HG03432 (cell line): Measurements from ENCODE around the gene NEDD4.
"Not testable (repeated sequence)": the region's sequence is repeated elsewhere in the genome, so short reads cannot be mapped to it uniquely, and the experiment has no call there.

Experiments
- ATAC-seq: cut with Tn5 transposase; IDR thresholded peaks from one replicate; pipeline ENCODE4 v1.9.1; 2021; ENCODE audit warnings: mild to moderate bottlenecking, moderate library complexity; ENCODE audit not compliant: unreplicated experiment

NEDD4 gene

GRCh38 chr15:55897560-55898336, 95.7 kb downstream of the NEDD4 start:
- no peak for ATAC-seq

GRCh38 chr15:55894399-55894965, 98.9 kb downstream of the NEDD4 start:
- ATAC-seq, result peak; percentile 51

DNA sequence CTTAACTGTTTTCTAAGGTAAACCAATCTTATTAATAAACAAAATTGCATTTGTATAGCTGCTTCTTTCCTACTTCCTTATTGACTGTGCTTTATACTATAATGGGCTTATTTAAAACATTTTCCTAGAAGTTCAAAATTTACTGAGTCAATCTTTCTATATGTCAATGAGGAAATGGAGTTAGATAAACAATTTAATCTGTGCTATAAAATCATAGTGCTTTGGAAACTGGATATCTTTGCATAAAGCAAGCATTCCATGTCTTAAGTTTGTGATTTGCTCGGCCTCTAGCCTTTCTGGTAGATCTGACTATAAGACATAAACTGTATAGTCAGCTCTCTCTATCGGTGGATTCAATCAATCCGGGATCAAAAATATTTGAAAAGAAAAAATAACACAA, 99.6 kb downstream of the NEDD4 start:
- no peak for ATAC-seq

DNA sequence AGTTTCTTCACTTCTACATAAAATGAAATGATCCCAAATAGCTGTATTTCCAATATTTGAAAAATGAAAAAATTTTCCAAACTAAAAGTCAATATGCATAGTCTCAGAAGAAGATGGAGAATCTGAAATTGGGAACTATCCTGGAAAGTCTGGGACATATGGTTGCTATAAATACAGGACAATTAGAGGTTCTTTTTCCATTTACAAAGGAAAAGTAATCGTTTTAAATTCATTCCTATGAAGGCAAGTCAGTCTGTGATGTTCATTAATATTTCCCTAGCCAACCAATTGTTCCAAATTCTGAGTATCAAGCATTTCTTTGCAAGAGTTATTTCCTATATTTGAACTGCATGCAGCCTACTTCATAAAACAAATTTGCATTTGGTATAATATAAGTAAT, 102.2 kb downstream of the NEDD4 start:
- ATAC-seq, result no peak

DNA sequence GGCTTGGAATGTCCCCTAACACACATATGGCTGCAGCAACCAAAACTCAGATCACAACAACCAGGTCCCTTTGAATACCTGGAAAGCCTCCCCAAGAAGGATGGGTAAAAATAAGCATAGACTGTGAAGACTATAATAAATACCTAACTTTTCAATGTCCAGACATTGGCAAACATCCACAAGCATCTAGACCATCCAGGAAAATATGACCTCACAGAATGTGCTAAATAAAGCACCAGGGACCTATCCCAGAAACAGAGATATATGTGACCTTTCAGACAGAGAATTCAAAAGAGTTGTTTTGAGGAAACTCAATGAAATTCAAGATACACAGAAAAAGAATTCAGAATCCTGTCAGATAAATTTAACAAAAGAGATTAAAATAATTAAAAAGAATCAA, 109.2 kb downstream of the NEDD4 start:
- ATAC-seq, result no peak

DNA sequence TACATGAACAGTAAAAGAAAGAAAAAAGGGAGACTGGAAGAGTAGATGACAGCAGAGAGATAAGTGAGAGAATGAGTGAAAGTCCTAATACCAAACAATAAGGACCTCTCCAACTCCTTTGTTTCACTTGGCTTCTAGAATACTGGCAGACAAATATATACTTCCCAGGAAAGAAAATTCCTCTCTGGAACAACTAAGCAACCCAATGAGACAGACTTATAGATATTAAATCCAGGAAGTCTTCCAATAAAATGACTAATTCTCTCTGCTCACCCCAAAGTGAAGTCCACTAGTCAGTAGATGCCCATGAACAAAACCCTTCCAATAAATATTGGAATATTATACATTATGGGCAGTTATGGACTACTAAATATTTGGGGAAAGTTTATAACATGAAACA, 114.2 kb downstream of the NEDD4 start:
- no peak for ATAC-seq

- ATAC-seq, result no peak
These were observed 120.2 kb downstream of the NEDD4 start for GRCh38 chr15:55873024-55873720.

DNA sequence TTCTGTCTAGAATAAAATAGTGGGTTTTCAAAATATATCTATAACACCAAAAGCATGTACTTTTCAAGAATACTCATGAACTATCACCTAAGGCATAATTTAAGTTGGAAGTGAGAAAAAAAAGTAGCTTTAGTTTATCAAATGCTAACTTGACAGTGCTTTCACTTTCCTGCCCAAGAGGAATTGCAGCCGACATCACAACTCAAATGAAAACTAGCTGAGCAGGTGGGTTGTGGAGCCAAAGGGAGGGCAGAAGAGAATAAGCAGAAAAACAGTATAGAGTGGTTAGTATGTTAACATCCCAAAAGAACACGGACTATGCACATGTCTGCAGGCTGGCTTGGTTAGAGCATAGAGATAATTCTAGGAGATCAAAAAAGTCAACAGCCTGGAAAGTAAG, 120.9 kb downstream of the NEDD4 start:
- no peak for ATAC-seq

GRCh38 chr15:55869660-55870059, 123.8 kb downstream of the NEDD4 start:
- ATAC-seq, result no peak

DNA sequence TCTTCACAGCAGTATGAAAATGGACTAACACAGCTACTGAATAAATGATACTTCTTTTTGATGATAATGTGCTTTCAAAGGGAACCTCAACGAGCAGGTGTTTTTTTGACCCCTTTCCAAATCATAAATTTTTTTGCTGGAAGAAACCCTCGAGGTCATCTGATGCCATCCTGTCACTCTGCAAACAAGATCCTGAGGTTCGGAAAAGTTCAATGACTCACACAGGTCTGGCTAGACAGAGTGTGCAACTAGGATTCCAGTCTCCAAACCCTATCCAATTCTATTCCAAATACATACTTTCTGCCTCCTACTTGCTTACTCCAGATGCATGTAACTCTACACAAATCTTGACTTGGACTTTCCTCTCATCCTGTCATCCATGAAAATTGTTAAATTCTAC, 124.7 kb downstream of the NEDD4 start:
- no peak for ATAC-seq

DNA sequence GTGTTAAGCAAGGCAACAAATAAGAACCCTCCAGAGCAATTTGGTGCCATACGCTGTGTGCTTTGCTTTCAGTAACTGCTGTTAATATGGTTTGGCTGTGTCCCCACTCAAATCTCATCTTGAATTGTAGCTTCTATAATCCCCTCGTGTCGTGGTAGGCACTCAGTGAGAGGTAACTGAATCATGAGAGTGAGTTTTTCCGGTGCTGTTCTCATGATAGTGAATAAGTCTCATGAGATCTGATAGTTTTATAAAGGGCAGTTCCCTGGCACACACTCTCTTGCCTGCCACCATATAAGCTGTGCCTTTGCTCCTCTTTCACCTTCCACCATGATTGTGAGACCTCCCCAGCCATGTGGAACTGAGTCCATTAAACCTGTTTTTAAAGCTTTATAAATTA, 125.1 kb downstream of the NEDD4 start:
- not testable (repeated sequence) for ATAC-seq

GRCh38 chr15:55863911-55864310, 129.5 kb downstream of the NEDD4 start:
- no peak for ATAC-seq

DNA sequence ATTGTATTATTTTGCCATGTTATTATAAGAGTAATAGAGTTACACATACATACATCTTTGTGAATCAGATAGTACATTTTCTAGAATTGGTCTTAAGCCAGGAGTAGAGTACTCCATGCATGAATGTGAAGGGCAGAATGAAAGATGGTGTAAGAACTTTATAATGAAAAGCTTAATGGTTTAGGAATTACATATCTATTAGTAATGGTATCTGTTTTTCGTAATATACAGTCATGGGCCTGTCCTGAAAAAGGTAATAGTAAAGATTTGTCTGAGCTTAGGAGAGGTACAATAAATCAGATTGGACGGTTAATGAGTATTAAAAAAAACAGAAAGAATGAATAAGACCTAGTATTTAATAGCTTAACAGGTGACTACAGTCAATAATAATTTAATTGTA, 132.3 kb downstream of the NEDD4 start:
- no peak for ATAC-seq

DNA sequence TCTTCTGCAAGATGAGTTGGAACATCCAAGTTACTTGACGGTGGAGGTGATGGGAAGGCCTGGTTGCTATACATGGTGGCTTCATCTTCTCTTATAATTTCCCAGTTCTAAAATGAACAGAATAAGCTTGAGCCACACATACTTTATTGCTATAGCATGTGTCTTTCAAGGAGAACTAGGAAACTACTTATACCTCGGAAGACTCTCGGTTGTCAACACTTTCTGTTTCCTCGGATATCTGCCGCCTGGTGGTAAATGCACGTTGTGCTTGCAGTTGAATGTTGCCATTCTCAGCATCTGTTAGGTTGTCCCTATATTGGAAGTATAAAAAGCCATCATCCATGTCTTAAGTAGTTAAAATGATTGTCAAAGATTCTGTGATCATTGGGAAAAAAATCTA, 132.9 kb downstream of the NEDD4 start:
- no peak for ATAC-seq

- no peak for ATAC-seq
These were observed 133.7 kb downstream of the NEDD4 start for GRCh38 chr15:55859681-55860080.

DNA sequence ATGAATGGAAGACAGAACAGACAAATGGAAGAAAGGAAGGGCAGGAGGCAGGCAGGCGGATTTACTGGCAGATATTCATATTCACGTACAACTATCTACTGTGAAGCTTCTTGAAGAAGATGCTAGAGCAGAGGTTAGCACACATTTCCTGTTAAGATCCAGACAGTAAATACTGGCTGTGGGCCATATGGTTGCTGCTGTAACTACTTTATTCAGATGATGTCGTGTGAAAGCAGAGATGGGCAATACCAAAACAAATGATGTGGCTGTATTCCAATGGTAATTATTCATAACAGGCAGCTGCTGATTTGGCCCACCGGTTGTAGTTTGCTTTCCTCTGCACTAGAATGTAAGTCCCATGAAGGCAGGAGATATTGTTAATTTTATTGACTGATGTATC, 134.8 kb downstream of the NEDD4 start:
- no peak for ATAC-seq

DNA sequence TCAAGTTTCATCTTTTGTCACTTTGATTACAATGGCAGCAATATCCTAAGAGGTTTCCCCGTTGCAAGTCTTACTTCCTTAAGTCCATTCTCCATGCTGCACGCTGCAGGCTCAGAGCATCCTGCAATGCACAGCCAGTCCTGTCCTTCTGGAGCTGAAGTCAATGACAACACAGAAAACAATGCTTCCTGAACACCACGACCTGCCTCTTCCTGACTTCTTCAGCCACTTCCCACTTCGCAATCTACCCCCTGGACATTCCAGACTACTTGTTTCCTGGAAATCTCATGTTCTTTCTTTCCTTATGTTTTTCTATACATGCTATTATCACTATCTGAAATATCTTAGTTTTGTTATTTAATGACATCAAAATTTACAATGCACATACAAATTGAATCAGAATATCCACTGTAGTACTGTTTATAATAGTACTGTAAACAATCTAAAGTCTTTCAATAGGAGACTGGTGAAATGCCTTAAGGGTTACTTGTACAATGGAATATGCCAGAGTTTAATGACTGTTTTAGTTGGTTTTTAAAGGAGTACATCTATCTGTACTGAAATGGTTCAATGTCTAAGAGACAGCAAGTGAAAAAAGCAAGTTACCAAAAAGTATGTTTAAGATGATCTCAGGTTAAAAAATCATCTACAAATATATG, 136.8 kb downstream of the NEDD4 start:
- no peak for ATAC-seq

DNA sequence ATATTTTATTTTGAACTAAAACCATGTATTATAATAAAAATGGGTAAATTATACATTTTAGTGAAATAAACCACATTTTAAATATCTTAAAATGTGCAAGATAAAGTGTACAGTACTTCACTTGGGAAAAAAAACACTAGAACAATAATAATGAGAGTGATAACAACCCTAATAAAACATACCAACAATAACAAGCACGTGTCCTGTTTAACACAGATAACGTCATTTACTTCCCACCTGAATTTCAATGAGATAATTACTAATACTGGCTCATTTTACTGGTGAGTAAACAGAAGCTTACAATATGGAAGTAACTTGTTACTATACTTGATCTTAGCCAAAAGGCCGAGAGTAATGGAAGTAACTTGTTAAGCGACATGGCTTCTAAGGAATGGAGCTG, 140.3 kb downstream of the NEDD4 start:
- no peak for ATAC-seq

DNA sequence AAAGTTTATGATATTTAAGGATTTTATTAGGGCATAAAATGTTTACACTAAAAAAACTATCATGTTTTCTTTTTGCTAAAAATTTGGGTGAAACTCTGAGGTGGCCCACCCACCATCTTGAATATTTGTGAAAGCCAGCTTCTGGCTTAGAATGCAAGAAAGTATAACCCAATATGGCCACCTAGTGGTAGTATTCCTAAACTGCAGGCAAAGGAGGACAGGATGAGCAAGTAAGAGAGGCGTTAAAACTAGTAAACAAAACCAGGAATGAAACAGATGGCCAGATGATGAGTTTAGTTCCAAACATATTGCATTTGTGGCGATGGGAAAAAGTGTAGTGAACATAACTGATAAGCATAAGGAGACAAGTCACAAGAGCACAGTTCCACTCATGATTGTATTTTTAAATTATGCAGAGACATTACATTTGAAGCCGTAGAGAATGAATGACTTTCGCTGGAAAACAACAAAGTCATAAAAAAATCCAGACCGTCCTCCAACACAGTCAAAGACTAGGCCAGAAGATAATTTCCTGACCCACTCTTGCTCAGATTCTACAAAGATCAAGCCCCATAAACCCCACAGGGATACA, 147.2 kb downstream of the NEDD4 start:
- peak; percentile 72 for ATAC-seq

DNA sequence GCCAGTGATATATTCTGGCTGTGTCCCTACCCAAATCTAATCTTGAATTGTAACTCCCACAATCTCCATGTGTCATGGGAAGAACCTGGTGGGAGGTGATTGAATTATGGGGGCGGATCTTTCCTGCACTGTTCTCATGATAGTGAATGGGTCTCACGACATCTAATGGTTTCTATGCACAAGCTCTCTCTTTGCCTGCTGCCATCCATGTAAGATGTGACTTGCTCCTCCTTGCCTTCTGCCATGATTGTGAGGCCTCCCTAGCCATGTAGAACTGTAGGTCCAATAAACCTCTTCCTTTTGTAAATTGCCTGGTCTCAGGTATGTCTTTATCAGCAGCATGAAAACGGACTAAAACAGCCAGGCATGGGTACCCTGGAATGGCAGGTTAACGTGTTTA, 150.5 kb downstream of the NEDD4 start:
- ATAC-seq, result not testable (repeated sequence)

- ATAC-seq, result no peak
These were observed 157.5 kb downstream of the NEDD4 start for GRCh38 chr15:55835866-55836265.
